Stimulated activated naive CD8-positive, alpha-beta T cell treated with anti-CD3 and anti-CD28 coated beads, Interleukin-15, Interleukin-2, amounts not matched to agents 100 U/mL and 50 U/mL, for 24 hours (primary cell): ENCODE measurements around the gene CHRND.

Experiments used
- ATAC-seq: fragments of 150-1000 bp; cut with Tn5 transposase; one replicate; pipeline ENCODE4 v1.10.0; 2021
- DNase-seq: peaks from one replicate; pipeline ENCODE4 v3.0.0; 2021

CHRND gene

GRCh38 chr2:232503809-232504323, 22.1 kb upstream of the CHRND start:
- DNase-seq: no peak
- ATAC-seq: no peak

GRCh38 chr2:232504438-232504837, 21.5 kb upstream of the CHRND start:
- ATAC-seq (no peak), DNase-seq (no peak)

- ATAC-seq (no peak), DNase-seq (no peak)
These were observed 20.1 kb upstream of the CHRND start for GRCh38 chr2:232505856-232506255.

GRCh38 chr2:232506709-232507108, 19.3 kb upstream of the CHRND start:
- no peak for DNase-seq

GRCh38 chr2:232508251-232508650, 17.7 kb upstream of the CHRND start:
- DNase-seq (no peak), ATAC-seq (no peak)

More at GRCh38 chr2:232506709-232507108, 19.3 kb upstream of the CHRND start:
- no peak for ATAC-seq

GRCh38 chr2:232511336-232511890, 14.5 kb upstream of the CHRND start:
- ATAC-seq: no peak
- no peak for DNase-seq

- no peak for DNase-seq
These were observed 13.4 kb upstream of the CHRND start for GRCh38 chr2:232512602-232513001.

GRCh38 chr2:232513353-232513752, 12.6 kb upstream of the CHRND start:
- ATAC-seq: no peak
- DNase-seq: no peak

More at GRCh38 chr2:232512602-232513001, 13.4 kb upstream of the CHRND start:
- no peak for ATAC-seq

- no peak for ATAC-seq
- no peak for DNase-seq
These were observed 10.3 kb upstream of the CHRND start for GRCh38 chr2:232515639-232516038.

GRCh38 chr2:232516551-232516950, 9.4 kb upstream of the CHRND start:
- DNase-seq (no peak), ATAC-seq (no peak)

- ATAC-seq (no peak), DNase-seq (no peak)
These were observed 7.1 kb upstream of the CHRND start for GRCh38 chr2:232518844-232519243.

GRCh38 chr2:232519581-232520438, 6.2 kb upstream of the CHRND start, which contains the start of gene PRSS56:
PRSS56 (plus strand) TSS chr2:232520388; CDS start chr2:232520599, 211 bp downstream.
- no peak for ATAC-seq
- DNase-seq: no peak

- ATAC-seq: no peak
- no peak for DNase-seq
These were observed 5.5 kb upstream of the CHRND start for GRCh38 chr2:232520489-232520888.

GRCh38 chr2:232521098-232521497, 4.9 kb upstream of the CHRND start:
- ATAC-seq (no peak), DNase-seq (no peak)

GRCh38 chr2:232521959-232522622, 3.9 kb upstream of the CHRND start:
- peak; percentile 84 for DNase-seq
- ATAC-seq: peak; percentile 40

GRCh38 chr2:232522623-232523401, 3.1 kb upstream of the CHRND start:
- ATAC-seq: no peak
- no peak for DNase-seq

GRCh38 chr2:232523402-232523681, 2.6 kb upstream of the CHRND start:
- DNase-seq (no peak), ATAC-seq (no peak)

- peak; percentile 58 for ATAC-seq
- DNase-seq: peak; percentile 60
These were observed 2.0 kb upstream of the CHRND start for GRCh38 chr2:232523682-232524597.

GRCh38 chr2:232524771-232525170, 1.2 kb upstream of the CHRND start:
- DNase-seq (no peak), ATAC-seq (no peak)

- no peak for DNase-seq
These were observed 761 bp upstream of the CHRND start for GRCh38 chr2:232525199-232525598.

GRCh38 chr2:232526372-232526941, 497 bp downstream of the CHRND start:
- DNase-seq (no peak), ATAC-seq (no peak)

More at GRCh38 chr2:232525199-232525598, 761 bp upstream of the CHRND start:
- ATAC-seq: no peak
